NT2/D1 (cell line): ENCODE measurements around the gene TRDMT1.

ENCODE experiments used
- SUZ12 ChIP-seq: IDR thresholded peaks from 2 replicates; pipeline ENCODE4 v1.6.1; 2011; ENCODE audit not compliant: insufficient read length, insufficient read depth; ENCODE audit errors: extremely low read depth
- YY1 ChIP-seq: IDR thresholded peaks from 2 replicates; pipeline ENCODE4 v1.6.1; 2011; ENCODE audit not compliant: insufficient read length, insufficient read depth
- ZNF274 ChIP-seq: IDR thresholded peaks from 2 replicates; pipeline ENCODE4 v1.6.1; 2011; ENCODE audit warnings: mild to moderate bottlenecking, low read depth, low read length

GRCh38 chr10:17196045-17196444, 5.4 kb downstream of the TRDMT1 start:
- no peak for TF ChIP-seq ZNF274
- TF ChIP-seq YY1: no peak
- TF ChIP-seq SUZ12: no peak
